IMR-90 (cell line): ENCODE data around the gene LEKR1. TPM values are rescaled to one million over a fixed set of nuclear protein-coding genes. Genes with fewer than 3 reads are reported as not detected.

ENCODE experiments used
- ATAC-seq: fragments of 200-7000 bp; cut with Tn5 transposase; 2 replicates; pipeline ENCODE4 v1.9.1; 2020; ENCODE audit warnings: low read depth, mild to moderate bottlenecking, moderate library complexity
- BruUV-seq: library from RNA; stranded (reverse); fragments of 400-500 nt; replicated peaks from 2 replicates; lab custom pipeline; 2021; lab: Mats Ljungman, UMichigan
- CTCF ChIA-PET: fragments of 300-600 bp; formaldehyde crosslinking; extraction: SDS; loops from one replicate; lab custom pipeline; 2021; ENCODE audit warnings: antibody characterized with exemption; lab: Yijun Ruan, JAX
- POLR2A ChIA-PET: fragments of 300-600 bp; sonication (Branson Sonifier 250); formaldehyde crosslinking; loops from one replicate; lab custom pipeline; 2022; ENCODE audit warnings: antibody characterized with exemption; ENCODE audit not compliant: unreplicated experiment; lab: Charles Lee
- DNase-seq: peaks from one replicate; pipeline ENCODE4 v3.0.0; 2013
- H2AFZ ChIP-seq: replicated peaks from 2 replicates; pipeline ENCODE3; 2013; ENCODE audit warnings: low read length, mild to moderate bottlenecking; ENCODE audit not compliant: poor library complexity
- H2AK5ac ChIP-seq: 2 replicates; pipeline ENCODE4 v1.6.1; 2013; ENCODE audit warnings: low read depth, low read length, inconsistent platforms
- H2AK9ac ChIP-seq: replicated peaks from 2 replicates; pipeline ENCODE3; 2013; ENCODE audit warnings: mild to moderate bottlenecking, low read depth, low read length, moderate library complexity; ENCODE audit not compliant: poor library complexity
- H2BK120ac ChIP-seq: 2 replicates; pipeline ENCODE4 v1.6.1; 2013; ENCODE audit warnings: low read depth, low read length, inconsistent platforms
- H2BK15ac ChIP-seq: 3 replicates; pipeline ENCODE4 v1.6.1; 2013; ENCODE audit warnings: low read depth, low read length, inconsistent platforms
- H2BK20ac ChIP-seq: 2 replicates; pipeline ENCODE4 v1.6.1; 2013; ENCODE audit warnings: low read depth, mild to moderate bottlenecking, inconsistent platforms, low read length, moderate library complexity
- H2BK5ac ChIP-seq: 2 replicates; pipeline ENCODE4 v1.6.1; 2013; ENCODE audit warnings: mild to moderate bottlenecking, low read depth, low read length, inconsistent platforms; ENCODE audit not compliant: poor library complexity, severe bottlenecking
- H3K14ac ChIP-seq: replicated peaks from 2 replicates; pipeline ENCODE4 v1.6.1; 2013; ENCODE audit warnings: low read depth, low read length, inconsistent platforms
- H3K18ac ChIP-seq: 2 replicates; pipeline ENCODE4 v1.6.1; 2013; ENCODE audit warnings: low read depth, low read length, control low read depth
- H3K23ac ChIP-seq: 2 replicates; pipeline ENCODE4 v1.6.1; 2013; ENCODE audit warnings: low read depth, low read length, inconsistent platforms
- H3K27ac ChIP-seq: 2 replicates; pipeline ENCODE4 v1.5.1; 2013; ENCODE audit warnings: mild to moderate bottlenecking, control low read depth, low read length; ENCODE audit not compliant: insufficient read depth
- H3K27me3 ChIP-seq: 2 replicates; pipeline ENCODE4 v1.6.1; 2013; ENCODE audit warnings: low read length; ENCODE audit not compliant: control insufficient read depth, insufficient read depth
- H3K36me3 ChIP-seq: 2 replicates; pipeline ENCODE4 v1.6.1; 2013; ENCODE audit warnings: low read length, mixed read lengths; ENCODE audit not compliant: control insufficient read depth, insufficient read depth
- H3K4ac ChIP-seq: 2 replicates; pipeline ENCODE4 v1.6.1; 2013; ENCODE audit warnings: low read depth, low read length, inconsistent platforms
- H3K4me1 ChIP-seq: 2 replicates; pipeline ENCODE4 v1.6.1; 2013; ENCODE audit warnings: low read length, mixed read lengths; ENCODE audit not compliant: control insufficient read depth, insufficient read depth
- H3K4me2 ChIP-seq: 2 replicates; pipeline ENCODE4 v1.6.1; 2013; ENCODE audit warnings: low read depth, mild to moderate bottlenecking, control low read depth, low read length, moderate library complexity
- H3K4me3 ChIP-seq: 2 replicates; pipeline ENCODE4 v1.5.1; 2013; ENCODE audit warnings: low read depth, mild to moderate bottlenecking, control low read depth, low read length, moderate library complexity; ENCODE audit not compliant: insufficient read depth
- H3K56ac ChIP-seq: 2 replicates; pipeline ENCODE4 v1.6.1; 2013; ENCODE audit warnings: low read length, inconsistent platforms; ENCODE audit not compliant: insufficient read depth; ENCODE audit errors: extremely low read depth
- H3K79me1 ChIP-seq, 2 experiments: 2 replicates each; pipeline ENCODE4 v1.6.1; 2013; ENCODE audit warnings: low read length in 2 of 2, inconsistent platforms in 1 of 2, low read depth in 1 of 2
- H3K9ac ChIP-seq: 2 replicates; pipeline ENCODE4 v1.6.1; 2013; ENCODE audit warnings: low read depth, low read length, control low read depth
- H3K9me1 ChIP-seq: 2 replicates; pipeline ENCODE4 v1.6.1; 2013; ENCODE audit warnings: low read length, inconsistent platforms; ENCODE audit not compliant: insufficient read depth
- H3K9me3 ChIP-seq: 2 replicates; pipeline ENCODE4 v1.6.1; 2013; ENCODE audit warnings: low read length; ENCODE audit not compliant: control insufficient read depth, insufficient read depth
- H4K20me1 ChIP-seq: 2 replicates; pipeline ENCODE4 v1.6.1; 2013; ENCODE audit warnings: low read length, inconsistent platforms; ENCODE audit not compliant: insufficient read depth
- H4K5ac ChIP-seq: 2 replicates; pipeline ENCODE4 v1.6.1; 2013; ENCODE audit warnings: mild to moderate bottlenecking, low read depth, low read length, control low read depth
- H4K8ac ChIP-seq, 2 experiments: 2 replicates each; pipeline ENCODE4 v1.6.1; 2013; ENCODE audit warnings: low read depth in 2 of 2, low read length in 2 of 2, control low read depth in 1 of 2, inconsistent platforms in 1 of 2
- H4K91ac ChIP-seq: 2 replicates; pipeline ENCODE4 v1.6.1; 2013; ENCODE audit warnings: low read depth, low read length, inconsistent platforms; ENCODE audit not compliant: insufficient read depth
- FOS ChIP-seq: fragments of 150-350 bp; IDR thresholded peaks from 2 replicates; pipeline ENCODE4 v1.6.1; 2016; ENCODE audit warnings: low read depth, low read length
- MXI1 ChIP-seq: IDR thresholded peaks from 2 replicates; pipeline ENCODE4 v1.6.1; 2012; ENCODE audit warnings: low read depth, mild to moderate bottlenecking, low read length, moderate library complexity, borderline replicate concordance
- POLR2A ChIP-seq: IDR thresholded peaks from 2 replicates; pipeline ENCODE4 v1.6.1; 2012; ENCODE audit warnings: mild to moderate bottlenecking, low read depth, low read length
- RAD21 ChIP-seq: IDR thresholded peaks from 2 replicates; pipeline ENCODE4 v1.6.1; 2012; ENCODE audit warnings: low read length, improper control_type of control experiment
- RCOR1 ChIP-seq: IDR thresholded peaks from 2 replicates; pipeline ENCODE4 v1.6.1; 2012; ENCODE audit warnings: mild to moderate bottlenecking, low read length, improper control_type of control experiment; ENCODE audit not compliant: insufficient replicate concordance
- SMC3 ChIP-seq: fragments of 150-350 bp; IDR thresholded peaks from 2 replicates; pipeline ENCODE4 v1.6.1; 2016; ENCODE audit warnings: low read depth, mild to moderate bottlenecking, antibody characterized with exemption, low read length, moderate library complexity
- USF2 ChIP-seq: fragments of 150-350 bp; IDR thresholded peaks from 2 replicates; pipeline ENCODE4 v1.6.1; 2017; ENCODE audit warnings: mild to moderate bottlenecking, antibody characterized with exemption, low read length, low read depth
- WGBS, 2 experiments: methylation state at CpG; one replicate each; pipeline versions ENCODE4 v1.1.5 to v1.1.7; 2013; ENCODE audit warnings: missing lambda C conversion rate in 2 of 2; ENCODE audit not compliant: insufficient read length in 1 of 2; ENCODE audit errors: extremely low coverage in 2 of 2; 5-methylcytosine and 5-hydroxymethylcytosine counted together
- dilution Hi-C: fragments of 300-500 bp; cut with HindIII; formaldehyde crosslinking; loops from one replicate; pipeline ENCODE4 v1.14.3; 2018; ENCODE audit warnings: low sequenced_read_pairs; ENCODE audit not compliant: unreplicated experiment
- in situ Hi-C: fragments of 300-500 bp; cut with MboI; formaldehyde crosslinking; loops from 3 replicates; pipeline ENCODE4 v1.14.3; 2019; ENCODE audit warnings: low sequenced_read_pairs, inconsistent platforms, mixed read lengths
- intact Hi-C: fragments of 100-400 bp; cut with micrococcal nuclease; formaldehyde crosslinking; loops from 2 replicates; pipeline ENCODE4 v1.10.0; 2022
- polyA plus RNA-seq, 3 experiments: library from polyadenylated mRNA; depleted of rRNA; stranded (reverse); fragments of >200 nt; gene quantifications; 2 replicates each; pipeline ENCODE4 v1.2.3, GENCODE V29; 2012; ENCODE audit warnings: low replicate concordance in 1 of 3
- total RNA-seq: library from RNA; depleted of rRNA; stranded (reverse); fragments of >200 nt; gene quantifications from 2 replicates; pipeline ENCODE4 v1.2.3, GENCODE V29; 2012

The LEKR1 gene
- total and polyA plus RNA-seq, 2 of the 4 experiments (the other 2 are of a cell fraction) = 0.19 to 0.36 TPM

- no peak overlapping the region for H3K14ac ChIP-seq
- no peak overlapping the region for H3K9ac ChIP-seq
- intact Hi-C loops = no loop called here
- dilution Hi-C loops = no loop called here
- H4K5ac ChIP-seq = no peak overlapping the region
- H2AFZ ChIP-seq = no peak overlapping the region
- H3K56ac ChIP-seq = no peak overlapping the region
- H3K18ac ChIP-seq = no peak overlapping the region
- no peak overlapping the region for H2BK20ac ChIP-seq
- no peaks in the 10 kb centered on the region for H4K20me1 ChIP-seq
- BruUV-seq = no TSS peak
- no peak for DNase-seq
- H2AK5ac ChIP-seq = no peak overlapping the region
- TF ChIP-seq RAD21 (no peak), FOS (no peak), MXI1 (no peak), POLR2A (no peak), USF2 (no peak), RCOR1 (no peak), SMC3 (no peak)
- no peak overlapping the region for H4K8ac ChIP-seq
- WGBS, 2 experiments = no CpG with 5 or more reads among the region's 1 CpG
- no peak overlapping the region for H2BK120ac ChIP-seq
- no peaks in the 10 kb centered on the region for H3K27me3 ChIP-seq
- H3K4ac ChIP-seq = no peak overlapping the region
- no peak overlapping the region for H2BK15ac ChIP-seq
- no peak overlapping the region for H3K23ac ChIP-seq
- H3K4me1 ChIP-seq = no peaks in the 10 kb centered on the region
- H3K9me3 ChIP-seq = no peaks in the 10 kb centered on the region
- no peaks in the 10 kb centered on the region for H3K9me1 ChIP-seq
- CTCF ChIA-PET = no interaction called here
- H4K91ac ChIP-seq = no peak overlapping the region
- no peak overlapping the region for H2AK9ac ChIP-seq
- no peak for ATAC-seq
- no peak overlapping the region for H3K27ac ChIP-seq
- POLR2A ChIA-PET = no interaction called here
- no peak overlapping the region for H3K4me3 ChIP-seq
- in situ Hi-C loops = no loop called here
- H3K79me1 ChIP-seq = no peaks in the 10 kb centered on the region
- H3K4me2 ChIP-seq = no peak overlapping the region
- no peaks in the 10 kb centered on the region for H3K36me3 ChIP-seq
- no peak overlapping the region for H2BK5ac ChIP-seq
Measured at GRCh38 chr3:156899951-156900350, 73.8 kb downstream of the LEKR1 start.
